CD14-positive monocyte (primary cell): ENCODE measurements around the gene CHRNG. TPM values are rescaled to one million over a fixed set of nuclear protein-coding genes. Genes with fewer than 3 reads are reported as not detected.

Experiments
- DNase-seq, 3 donors: peaks; one replicate each; pipeline ENCODE4 v3.0.0-alpha.2; 2011 to 2022
- H2AFZ ChIP-seq: 2 replicates; pipeline ENCODE4 v1.6.0; 2012; ENCODE audit warnings: mild to moderate bottlenecking, low read depth, low read length, inconsistent platforms; ENCODE audit not compliant: insufficient read depth, poor library complexity, severe bottlenecking
- H3K27ac ChIP-seq, 2 donors: 1 replicate in 1 of 2; 2 replicates in 1 of 2; pipeline ENCODE4 v1.5.1; 2012 to 2013; ENCODE audit warnings: low read length in 2 of 2, control low read depth in 1 of 2, inconsistent platforms in 1 of 2, low read depth in 1 of 2, mild to moderate bottlenecking in 1 of 2
- H3K27me3 ChIP-seq, 2 donors: one replicate each; pipeline versions ENCODE4 v1.6.0 to v1.6.1; 2011 to 2013; ENCODE audit warnings: low read length in 2 of 2; ENCODE audit not compliant: control insufficient read depth in 2 of 2, insufficient read depth in 2 of 2
- H3K36me3 ChIP-seq, 2 donors: replicated peaks in 1 of 2; 1 replicate in 1 of 2; 2 replicates in 1 of 2; pipeline versions ENCODE4 v1.5.1 to v1.6.1; 2012 to 2013; ENCODE audit warnings: low read length in 2 of 2, control low read depth in 1 of 2, inconsistent platforms in 1 of 2, mild to moderate bottlenecking in 1 of 2; ENCODE audit not compliant: insufficient read depth in 2 of 2, control insufficient read depth in 1 of 2
- H3K4me1 ChIP-seq, 2 donors: 1 replicate in 1 of 2; 2 replicates in 1 of 2; pipeline versions ENCODE4 v1.5.1 to v1.6.1; 2012 to 2013; ENCODE audit warnings: low read length in 2 of 2, control low read depth in 1 of 2, inconsistent platforms in 1 of 2, mild to moderate bottlenecking in 1 of 2, moderate library complexity in 1 of 2; ENCODE audit not compliant: insufficient read depth in 2 of 2, control insufficient read depth in 1 of 2
- H3K4me2 ChIP-seq: replicated peaks from 2 replicates; pipeline ENCODE3; 2012; ENCODE audit warnings: low read length, moderate library complexity, mild to moderate bottlenecking; ENCODE audit not compliant: poor library complexity, severe bottlenecking; ENCODE audit errors: extremely low read depth
- H3K4me3 ChIP-seq, 3 experiments: fragments of 200-600 bp in 1 of 3; sonication (generic) in 1 of 3; replicated peaks in 1 of 3; 1 replicate in 2 of 3; 2 replicates in 1 of 3; pipeline ENCODE4 v1.5.1; 2011 to 2013; ENCODE audit warnings: low read length in 3 of 3, mild to moderate bottlenecking in 3 of 3, control low read depth in 2 of 3, low read depth in 2 of 3, inconsistent platforms in 1 of 3, moderate library complexity in 1 of 3
- H3K79me2 ChIP-seq: 2 replicates; pipeline ENCODE4 v1.6.0; 2012; ENCODE audit warnings: mild to moderate bottlenecking, control low read depth, inconsistent platforms, low read length, moderate library complexity; ENCODE audit not compliant: insufficient read depth
- H3K9ac ChIP-seq: 2 replicates; pipeline ENCODE4 v1.6.0; 2017; ENCODE audit warnings: low read length, mild to moderate bottlenecking; ENCODE audit not compliant: insufficient read depth, poor library complexity, severe bottlenecking
- H3K9me3 ChIP-seq, 2 donors: replicated peaks in 1 of 2; 1 replicate in 1 of 2; 2 replicates in 1 of 2; pipeline versions ENCODE4 v1.5.1 to v1.6.1; 2012 to 2013; ENCODE audit warnings: low read length in 2 of 2, control low read depth in 1 of 2; ENCODE audit not compliant: control insufficient read depth in 1 of 2, insufficient read depth in 1 of 2
- H4K20me1 ChIP-seq: 2 replicates; pipeline ENCODE4 v1.6.0; 2012; ENCODE audit warnings: mild to moderate bottlenecking, low read length, control low read depth, moderate library complexity; ENCODE audit not compliant: insufficient read depth
- H3K27ac Mint-ChIP-seq, 7 donors: one replicate each; pipeline ENCODE4 v1.8.0; 2020; ENCODE audit warnings: mild to moderate bottlenecking in 7 of 7, mixed read lengths in 7 of 7, moderate library complexity in 6 of 7, inconsistent platforms in 2 of 7
- H3K27me3 Mint-ChIP-seq, 3 donors: one replicate each; pipeline ENCODE4 v1.8.0; 2021 to 2022; ENCODE audit warnings: low read depth in 3 of 3, mild to moderate bottlenecking in 3 of 3, mixed read lengths in 3 of 3, moderate library complexity in 3 of 3, inconsistent platforms in 1 of 3
- H3K36me3 Mint-ChIP-seq, 2 donors: one replicate each; pipeline ENCODE4 v1.8.0; 2020; ENCODE audit warnings: mixed read lengths in 2 of 2, inconsistent platforms in 1 of 2, mild to moderate bottlenecking in 1 of 2
- H3K4me1 Mint-ChIP-seq: one replicate; pipeline ENCODE4 v1.8.0; 2020; ENCODE audit warnings: mild to moderate bottlenecking, mixed read lengths
- H3K4me3 Mint-ChIP-seq, 2 donors: one replicate each; pipeline ENCODE4 v1.8.0; 2020; ENCODE audit warnings: mild to moderate bottlenecking in 2 of 2, mixed read lengths in 2 of 2, moderate library complexity in 1 of 2
- H3K9me3 Mint-ChIP-seq, 7 donors: one replicate each; pipeline ENCODE4 v1.8.0; 2020 to 2022; ENCODE audit warnings: mixed read lengths in 7 of 7, mild to moderate bottlenecking in 6 of 7, moderate library complexity in 6 of 7, inconsistent platforms in 2 of 7
- WGBS: methylation state at CpG from one replicate; pipeline ENCODE4 v1.1.5; 2013; ENCODE audit warnings: missing lambda C conversion rate; ENCODE audit not compliant: insufficient coverage; 5-methylcytosine and 5-hydroxymethylcytosine counted together
- intact Hi-C, 2 donors: fragments of 100-400 bp; cut with micrococcal nuclease; formaldehyde crosslinking; loops; one replicate each; pipeline versions ENCODE4 v1.15.0 to v1.15.1; 2023
- polyA minus RNA-seq: library from RNA; depleted of rRNA, polyadenylated mRNA; stranded (reverse); fragments of >200 nt; gene quantifications from 2 replicates; pipeline ENCODE4 v1.2.3, GENCODE V29; 2012
- polyA plus RNA-seq, 3 donors: library from polyadenylated mRNA; depleted of rRNA in 1 of 3; unstranded in 2 of 3; stranded (reverse) in 1 of 3; fragments of 300-500 nt in 2 of 3; fragments of >200 nt in 1 of 3; fragmentation: Illumina TruSeq in 2 of 3; gene quantifications; 1 replicate in 2 of 3; 2 replicates in 1 of 3; pipeline ENCODE4 v1.2.3, GENCODE V29; 2012 to 2021
- total RNA-seq, 12 experiments: library from RNA in 1 of 12; stranded (reverse) in 1 of 12; fragments of 120-200 nt in 1 of 12; gene quantifications; one replicate each; pipeline ENCODE4 v1.2.4 and lab custom pipeline; 2013 to 2026; ENCODE audit warnings: mixed read lengths in 6 of 12, inconsistent platforms in 1 of 12
- TF ChIP-seq, protein P1 (sequence below): fragments of 200-600 bp; IDR thresholded peaks from one replicate; pipeline ENCODE4 v1.8.0; 2022; ENCODE audit warnings: antibody characterized with exemption, mild to moderate bottlenecking

The CHRNG gene, protein sequence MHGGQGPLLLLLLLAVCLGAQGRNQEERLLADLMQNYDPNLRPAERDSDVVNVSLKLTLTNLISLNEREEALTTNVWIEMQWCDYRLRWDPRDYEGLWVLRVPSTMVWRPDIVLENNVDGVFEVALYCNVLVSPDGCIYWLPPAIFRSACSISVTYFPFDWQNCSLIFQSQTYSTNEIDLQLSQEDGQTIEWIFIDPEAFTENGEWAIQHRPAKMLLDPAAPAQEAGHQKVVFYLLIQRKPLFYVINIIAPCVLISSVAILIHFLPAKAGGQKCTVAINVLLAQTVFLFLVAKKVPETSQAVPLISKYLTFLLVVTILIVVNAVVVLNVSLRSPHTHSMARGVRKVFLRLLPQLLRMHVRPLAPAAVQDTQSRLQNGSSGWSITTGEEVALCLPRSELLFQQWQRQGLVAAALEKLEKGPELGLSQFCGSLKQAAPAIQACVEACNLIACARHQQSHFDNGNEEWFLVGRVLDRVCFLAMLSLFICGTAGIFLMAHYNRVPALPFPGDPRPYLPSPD
- 0.04 TPM for total RNA-seq (2013)
- not detected for polyA plus RNA-seq
- not detected in 2 replicates for polyA minus RNA-seq
- 0 to 1.3 (median 0.06) reads per million in 11 experiments for total RNA-seq (lab: John Stamatoyannopoulos, UW)

DNA sequence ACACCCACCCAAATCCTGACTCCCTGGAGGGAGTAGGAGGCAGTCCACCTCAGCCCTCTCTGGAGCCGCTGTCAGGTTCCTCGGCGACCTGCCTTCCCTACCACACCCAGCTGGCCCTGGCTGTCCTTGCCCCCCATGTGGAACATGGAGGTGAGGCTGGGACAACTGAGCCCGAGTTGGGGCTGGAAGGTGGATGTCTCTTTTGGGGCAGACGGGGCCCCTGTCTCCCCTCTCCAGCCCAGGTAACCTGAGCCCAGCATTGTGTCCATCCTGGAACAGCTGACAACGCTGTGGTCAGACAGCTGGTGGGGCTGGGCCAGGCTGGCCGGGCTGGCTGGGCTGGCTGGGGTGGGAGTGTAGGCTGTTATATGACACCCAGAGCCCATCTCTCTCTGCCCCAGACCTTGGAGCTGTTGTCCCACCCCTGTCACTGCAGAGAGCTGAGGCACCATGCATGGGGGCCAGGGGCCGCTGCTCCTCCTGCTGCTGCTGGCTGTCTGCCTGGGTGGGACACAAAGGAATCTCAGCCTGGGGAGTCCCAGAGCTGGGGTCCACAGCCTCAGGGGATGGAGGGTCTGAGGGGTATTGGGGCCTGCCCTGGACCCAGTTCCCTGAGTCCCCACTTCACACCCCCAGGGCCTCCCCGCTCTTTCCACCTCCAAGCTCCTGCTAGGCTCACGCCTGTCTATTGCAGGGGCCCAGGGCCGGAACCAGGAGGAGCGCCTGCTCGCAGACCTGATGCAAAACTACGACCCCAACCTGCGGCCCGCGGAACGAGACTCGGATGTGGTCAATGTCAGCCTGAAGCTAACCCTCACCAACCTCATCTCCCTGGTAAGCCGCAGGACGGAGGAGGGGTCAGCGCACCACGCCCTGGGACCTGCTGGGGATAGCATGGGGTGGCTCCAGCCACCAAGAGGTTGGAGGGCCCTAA lies at the start of gene CHRNG:
Gene CHRNG (plus strand): TSS at position 395 of the 934 bp plus-strand sequence. CDS start 56 bp downstream, at position 451.
- peaks cover 9 to 20% (median 13%) of the 10 kb centered on the region in 3 donors for H3K27me3 Mint-ChIP-seq
- no peak for DNase-seq
- 76% methylated on average over 8 of the region's 23 CpGs for WGBS
- Histone ChIP-seq H3K4me1 (peaks cover 31 to 42% of the 10 kb centered on the region in 2 donors), H3K9me3 (peaks cover 7% of the 10 kb centered on the region in 2 donors), H3K79me2 (no peaks in the 10 kb centered on the region), H3K36me3 (no peaks in the 10 kb centered on the region), H4K20me1 (peaks cover 7% of the 10 kb centered on the region), H3K27me3 (no peaks in the 10 kb centered on the region), H2AFZ (no peak within 1 kb of the TSS), H3K4me3 (peak within 1 kb of the TSS in 1 of 3 experiments; percentile 33), H3K4me2 (peak within 1 kb of the TSS; percentile 42), H3K27ac (peak within 1 kb of the TSS; percentile 37 to 55), H3K9ac (no peak within 1 kb of the TSS)
- H3K4me3 Mint-ChIP-seq = peak within 1 kb of the TSS in 1 of 2 donors; percentile 68
- intact Hi-C loops = no loop called here
- H3K9me3 Mint-ChIP-seq = peaks cover 7 to 11% (median 9%) of the 10 kb centered on the region in 7 donors
- H3K27ac Mint-ChIP-seq = peak within 1 kb of the TSS in 6 of 7 donors; percentile 35 to 90 (median 68)
- peaks cover 25% of the 10 kb centered on the region for H3K4me1 Mint-ChIP-seq
- H3K36me3 Mint-ChIP-seq = peaks cover 4 to 10% of the 10 kb centered on the region in 2 donors
- TF ChIP-seq, protein P1, sequence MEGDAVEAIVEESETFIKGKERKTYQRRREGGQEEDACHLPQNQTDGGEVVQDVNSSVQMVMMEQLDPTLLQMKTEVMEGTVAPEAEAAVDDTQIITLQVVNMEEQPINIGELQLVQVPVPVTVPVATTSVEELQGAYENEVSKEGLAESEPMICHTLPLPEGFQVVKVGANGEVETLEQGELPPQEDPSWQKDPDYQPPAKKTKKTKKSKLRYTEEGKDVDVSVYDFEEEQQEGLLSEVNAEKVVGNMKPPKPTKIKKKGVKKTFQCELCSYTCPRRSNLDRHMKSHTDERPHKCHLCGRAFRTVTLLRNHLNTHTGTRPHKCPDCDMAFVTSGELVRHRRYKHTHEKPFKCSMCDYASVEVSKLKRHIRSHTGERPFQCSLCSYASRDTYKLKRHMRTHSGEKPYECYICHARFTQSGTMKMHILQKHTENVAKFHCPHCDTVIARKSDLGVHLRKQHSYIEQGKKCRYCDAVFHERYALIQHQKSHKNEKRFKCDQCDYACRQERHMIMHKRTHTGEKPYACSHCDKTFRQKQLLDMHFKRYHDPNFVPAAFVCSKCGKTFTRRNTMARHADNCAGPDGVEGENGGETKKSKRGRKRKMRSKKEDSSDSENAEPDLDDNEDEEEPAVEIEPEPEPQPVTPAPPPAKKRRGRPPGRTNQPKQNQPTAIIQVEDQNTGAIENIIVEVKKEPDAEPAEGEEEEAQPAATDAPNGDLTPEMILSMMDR = no peak
